ENCODE data around the gene ZNF41.
"Not testable (repeated sequence)": the region's sequence is repeated elsewhere in the genome, so short reads cannot be mapped to it uniquely, and the experiment has no call there.

The ZNF41 gene
- total RNA-seq, result 9.7 to 17.2 reads per million in 2 donors

DNA sequence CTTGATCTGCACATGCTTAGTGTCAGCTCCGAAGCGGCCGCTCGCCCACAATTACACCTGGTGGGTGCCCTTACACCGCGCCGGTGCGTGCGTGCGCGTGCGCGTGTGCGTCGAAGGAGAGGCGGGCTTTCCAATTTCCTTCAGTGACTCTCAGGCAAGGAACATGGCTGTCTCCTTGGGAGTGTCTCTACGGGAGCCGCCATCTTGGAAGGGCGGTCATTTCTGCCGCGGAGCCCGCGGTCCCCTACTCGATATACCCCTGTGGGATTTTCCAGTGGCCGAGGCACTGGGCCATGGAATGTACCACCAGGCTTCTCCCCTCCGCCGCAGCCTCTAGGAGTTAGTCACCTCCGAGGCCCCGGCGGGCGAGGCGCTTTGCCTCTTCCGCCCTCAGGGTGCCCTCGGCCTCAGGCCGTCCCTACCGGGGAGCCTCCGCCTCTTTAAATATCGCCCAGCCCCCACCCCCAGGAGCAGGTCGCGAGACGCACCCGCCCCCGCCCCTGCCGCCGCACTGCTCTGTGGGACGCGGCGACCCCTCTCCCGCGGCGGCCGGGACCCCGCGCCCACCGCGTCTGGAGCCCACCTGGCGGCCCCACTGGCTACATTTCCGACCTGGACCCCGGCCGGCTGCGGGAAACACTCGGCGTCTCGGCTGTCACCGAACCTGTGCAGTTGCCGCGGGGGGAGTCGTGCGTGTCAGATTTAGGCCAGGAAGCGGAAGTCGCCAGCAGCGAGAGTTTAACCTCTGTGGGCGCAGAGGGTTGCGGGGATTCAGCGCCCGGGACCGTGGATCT, at the start of gene ZNF41:
TSS of gene ZNF41 (minus strand) at position 711 of the 794 bp plus-strand sequence. CDS start 15,741 bp downstream, outside the sequence.
- peak; percentile 40 to 94 (median 72) for DNase-seq

DNA sequence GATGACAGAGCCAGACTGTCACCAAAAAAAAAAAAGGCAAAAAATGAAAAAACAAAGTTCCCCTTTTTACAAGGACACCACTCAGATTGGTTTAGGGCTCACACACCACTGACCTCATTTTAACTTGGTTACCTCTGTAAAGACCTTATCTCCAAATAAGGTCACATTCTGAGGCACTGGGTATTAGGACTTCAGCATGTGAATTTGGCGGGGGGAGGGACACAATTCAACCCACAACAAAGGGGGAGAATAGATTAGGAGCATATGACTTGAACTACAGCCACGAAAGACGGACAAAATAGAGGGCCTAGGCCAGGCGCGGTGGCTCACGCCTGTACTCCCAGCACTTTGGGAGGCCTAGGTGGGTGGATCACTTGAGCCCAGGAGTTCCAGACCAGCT, 47.0 kb upstream of the ZNF41 start:
- no peak for DNase-seq

GRCh38 chrX:47529548-47529947, 46.5 kb upstream of the ZNF41 start:
- DNase-seq, result no peak

DNA sequence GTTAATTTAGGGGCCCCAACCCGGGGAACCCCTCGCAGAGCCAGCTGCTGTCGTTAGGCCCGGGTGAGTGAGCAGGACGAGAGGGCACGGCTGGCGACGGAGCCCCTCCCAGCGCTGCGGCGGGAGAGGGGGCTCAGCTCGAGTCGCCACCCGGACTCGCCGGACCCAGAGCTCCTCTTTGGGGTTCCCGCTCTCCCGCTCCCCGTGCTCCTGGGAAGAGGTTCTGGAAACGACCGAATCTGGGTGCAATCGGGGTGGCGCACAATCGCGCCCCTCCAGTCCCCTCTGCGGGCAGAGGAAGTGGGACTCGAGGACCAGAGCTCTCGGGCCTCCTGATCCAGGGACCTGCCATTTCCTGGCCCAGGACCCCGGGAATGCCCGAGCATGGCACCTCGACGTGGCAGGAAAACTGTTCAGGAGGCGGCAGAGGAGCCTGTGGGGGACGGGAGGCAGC, 40.7 kb upstream of the ZNF41 start:
- DNase-seq, result no peak

DNA sequence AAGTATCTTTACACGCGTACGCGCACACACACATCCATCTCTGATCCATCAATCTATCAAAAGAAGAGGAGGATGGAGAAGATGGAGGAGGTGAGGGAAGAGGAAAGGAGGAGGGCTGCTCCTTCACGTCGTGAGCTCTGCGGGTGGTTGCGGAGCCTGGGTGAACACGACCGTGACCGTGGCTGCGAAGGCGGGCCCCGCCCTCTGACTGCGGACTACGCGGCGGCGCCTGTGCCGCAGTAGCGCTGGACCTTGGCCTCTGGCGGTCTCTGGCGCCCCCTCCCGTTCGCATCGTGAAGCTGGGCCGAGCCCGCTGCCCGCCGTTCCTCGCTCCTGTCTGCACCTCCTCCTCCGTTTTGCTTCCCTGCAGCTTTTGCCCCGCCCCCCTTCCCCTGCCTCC, 40.3 kb upstream of the ZNF41 start:
- peak; percentile 62 to 70 (median 65) for DNase-seq

- DNase-seq, result no peak
These were observed 35.1 kb upstream of the ZNF41 start for GRCh38 chrX:47518144-47518543.

- no peak for DNase-seq
These were observed 33.1 kb upstream of the ZNF41 start for GRCh38 chrX:47515941-47516665.

DNA sequence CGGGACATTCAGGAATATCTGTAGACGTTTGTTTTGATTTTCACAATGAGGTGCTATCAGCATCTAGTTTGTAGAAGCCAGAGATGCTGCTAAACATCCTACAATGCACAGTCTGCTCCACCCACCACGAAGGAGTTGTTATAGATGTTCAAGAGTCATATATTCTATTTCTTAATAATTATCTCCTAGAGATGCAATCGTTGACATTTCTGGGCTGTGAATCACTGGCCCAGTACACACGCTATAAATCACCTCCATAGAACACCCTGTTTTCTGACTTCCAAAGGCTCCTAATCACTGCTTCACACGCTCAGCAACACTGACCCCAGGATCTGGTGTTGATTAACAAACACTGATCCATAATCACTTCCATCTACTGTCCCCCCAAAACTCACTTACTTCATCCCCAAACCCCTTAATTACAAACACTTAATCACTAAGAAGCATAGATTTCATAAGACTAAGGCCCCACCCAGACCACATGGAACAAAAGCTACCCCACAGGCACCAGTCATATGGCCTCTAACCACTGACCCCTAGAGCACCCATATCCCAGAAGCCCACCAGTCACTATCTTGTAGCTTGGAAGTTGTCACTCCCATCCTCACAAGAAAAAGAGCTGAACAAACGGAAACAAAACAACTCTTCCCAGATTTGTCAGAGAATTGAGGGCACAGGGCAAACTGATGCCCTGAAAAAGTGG, 31.7 kb upstream of the ZNF41 start:
- no peak for DNase-seq

- peak in 1 of 5 experiments; percentile 15 for DNase-seq
These were observed 30.3 kb upstream of the ZNF41 start for GRCh38 chrX:47513034-47513965.

DNA sequence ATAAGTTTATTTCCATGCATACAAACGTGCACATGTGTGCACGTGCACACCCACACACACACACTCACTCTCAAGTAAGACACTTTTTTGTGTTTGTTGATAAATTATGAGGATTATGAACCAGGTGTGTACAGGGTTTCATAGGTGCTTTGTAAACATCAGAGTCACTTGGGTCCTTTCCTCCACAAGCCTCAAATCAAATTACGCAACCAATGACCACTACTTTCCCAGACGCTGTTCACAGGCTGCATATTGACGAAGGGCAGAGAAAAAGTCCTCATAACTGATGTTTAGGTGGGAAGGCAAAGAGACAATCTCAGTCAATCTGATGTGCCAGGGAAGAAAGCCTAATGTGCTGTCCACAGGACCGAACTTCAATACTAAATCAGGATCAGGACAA, 29.4 kb upstream of the ZNF41 start:
- not testable (repeated sequence) for DNase-seq

DNA sequence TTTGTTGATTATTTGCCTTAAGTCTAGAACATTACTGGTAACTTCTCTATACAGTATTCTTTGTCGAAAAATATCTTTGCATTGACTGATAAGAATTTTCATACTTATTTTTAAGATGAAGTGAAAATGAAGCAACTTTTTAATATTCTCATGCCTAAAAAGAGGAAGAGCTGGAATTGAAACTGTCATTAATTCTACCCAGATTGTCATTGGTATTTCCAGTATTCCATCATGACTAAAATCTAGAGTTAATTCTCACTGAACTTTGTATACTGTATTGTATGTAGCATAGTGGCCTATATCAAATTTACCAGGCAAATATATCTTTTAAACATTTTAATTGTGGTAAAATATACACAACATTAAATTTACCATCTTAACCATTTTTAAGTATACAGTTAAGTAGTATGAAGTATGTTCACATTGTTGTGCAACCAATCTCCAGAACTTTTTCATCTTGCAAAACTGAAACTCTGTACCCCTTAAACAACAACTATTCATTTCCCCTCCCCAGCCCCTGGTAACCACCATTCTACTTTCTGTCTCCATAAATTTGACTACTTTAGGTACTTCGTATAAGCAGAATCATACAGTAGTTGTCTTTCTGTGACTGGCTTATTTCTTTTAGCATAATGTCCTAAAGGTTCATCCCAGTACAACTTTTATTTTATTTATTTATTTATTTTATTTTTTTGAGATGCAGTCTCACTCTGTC, 24.3 kb upstream of the ZNF41 start:
- no peak for DNase-seq

GRCh38 chrX:47503151-47503550, 20.1 kb upstream of the ZNF41 start:
- no peak for DNase-seq

DNA sequence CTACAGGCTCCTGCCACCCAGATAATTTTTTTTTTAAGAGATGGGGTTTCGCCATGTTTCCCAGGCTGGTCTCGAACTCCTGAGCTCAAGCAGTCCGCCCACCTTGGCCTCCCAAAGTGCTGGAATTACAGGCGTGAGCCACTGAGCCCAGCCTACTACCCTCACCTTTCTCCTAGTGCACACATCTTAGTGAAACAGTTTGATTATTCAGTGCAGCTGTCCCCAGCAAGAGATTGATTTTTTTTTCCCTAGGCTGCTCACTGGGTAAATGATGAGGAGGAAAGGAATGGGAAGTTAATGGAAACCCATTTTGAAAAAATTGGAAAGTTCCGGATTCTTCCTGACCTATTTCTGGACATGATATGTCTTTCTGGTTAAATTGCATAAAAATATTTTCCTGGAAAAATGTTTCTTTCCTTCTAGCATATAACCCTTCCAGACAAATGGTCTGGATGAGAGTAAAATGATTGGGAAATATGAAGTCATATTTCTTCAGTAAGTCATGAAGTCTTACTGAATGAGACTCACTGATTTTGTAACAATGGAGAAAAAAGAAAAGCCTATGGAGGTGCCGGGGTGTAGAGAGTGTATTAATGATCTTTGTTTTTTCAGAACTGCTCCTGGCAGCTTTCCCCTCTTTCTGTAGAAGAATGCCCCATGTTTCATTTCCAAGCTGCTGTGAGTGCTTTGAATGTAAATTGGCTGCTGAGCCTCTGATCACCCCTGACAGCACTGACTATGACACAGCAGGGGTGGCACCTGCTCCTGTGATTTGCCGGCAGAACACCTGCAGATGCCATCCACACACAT, 19.5 kb upstream of the ZNF41 start:
- DNase-seq, result no peak

DNA sequence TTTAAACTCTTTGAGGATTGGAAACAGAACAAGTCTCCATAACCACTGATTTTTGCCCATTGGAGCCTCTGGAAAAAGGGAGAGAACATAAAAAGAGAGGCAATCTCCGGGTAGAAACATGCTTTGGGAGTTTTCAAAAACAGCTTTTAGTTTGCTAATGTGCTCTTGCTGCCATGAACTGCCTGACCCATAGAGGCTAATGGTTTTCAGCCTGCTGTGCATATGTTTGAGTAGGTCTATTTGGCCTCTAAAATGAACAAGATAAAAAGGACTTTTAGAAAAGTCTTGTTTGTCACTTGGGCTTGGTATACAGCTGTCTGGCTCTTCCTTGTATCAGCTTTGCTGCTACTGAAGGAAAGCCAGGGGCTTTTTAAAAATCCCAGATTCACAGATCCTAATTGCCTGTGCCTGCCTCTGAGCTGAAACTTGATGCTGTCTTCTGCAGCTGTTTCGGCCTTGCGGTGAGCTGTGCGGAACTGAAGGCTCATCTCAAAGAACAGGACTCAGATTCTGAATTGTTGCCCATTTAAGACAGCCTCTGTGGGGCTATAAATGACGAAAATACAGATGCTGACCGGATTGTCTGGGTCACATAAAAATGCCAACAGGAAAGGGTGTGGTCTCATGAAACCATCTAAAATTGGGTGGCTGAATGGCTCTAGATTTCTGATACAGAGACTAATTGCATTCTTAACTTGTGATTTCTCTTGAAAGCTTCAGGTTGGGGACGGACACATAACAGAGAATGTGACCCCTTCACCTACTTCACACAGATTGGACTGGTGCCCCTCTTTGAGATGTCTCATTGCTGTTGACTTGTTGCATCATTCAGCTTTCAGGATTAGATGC, 18.4 kb upstream of the ZNF41 start:
- no peak for DNase-seq

- no peak for DNase-seq
These were observed 17.5 kb upstream of the ZNF41 start for GRCh38 chrX:47500554-47500953.

GRCh38 chrX:47499293-47499692, 16.3 kb upstream of the ZNF41 start:
- no peak for DNase-seq

DNA sequence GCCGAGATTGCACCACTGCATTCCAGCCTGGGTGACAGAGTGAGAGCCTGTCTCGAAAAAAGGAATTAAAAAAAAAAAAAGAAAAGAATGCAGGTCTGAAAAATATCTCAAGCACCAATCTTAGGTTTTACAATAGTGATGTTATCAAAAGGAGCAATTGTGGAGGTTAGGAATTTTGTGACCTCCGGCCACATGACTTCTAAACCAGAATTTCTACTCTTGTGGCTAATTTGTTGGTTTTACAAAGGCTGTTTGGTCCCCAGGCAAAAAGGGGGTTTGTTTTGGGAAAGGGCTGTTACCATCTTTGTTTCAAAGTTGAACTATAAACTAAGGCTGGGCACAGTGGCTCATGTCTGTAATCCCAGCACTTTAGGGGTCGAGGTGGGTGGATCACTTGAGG, 15.4 kb upstream of the ZNF41 start:
- no peak for DNase-seq

DNA sequence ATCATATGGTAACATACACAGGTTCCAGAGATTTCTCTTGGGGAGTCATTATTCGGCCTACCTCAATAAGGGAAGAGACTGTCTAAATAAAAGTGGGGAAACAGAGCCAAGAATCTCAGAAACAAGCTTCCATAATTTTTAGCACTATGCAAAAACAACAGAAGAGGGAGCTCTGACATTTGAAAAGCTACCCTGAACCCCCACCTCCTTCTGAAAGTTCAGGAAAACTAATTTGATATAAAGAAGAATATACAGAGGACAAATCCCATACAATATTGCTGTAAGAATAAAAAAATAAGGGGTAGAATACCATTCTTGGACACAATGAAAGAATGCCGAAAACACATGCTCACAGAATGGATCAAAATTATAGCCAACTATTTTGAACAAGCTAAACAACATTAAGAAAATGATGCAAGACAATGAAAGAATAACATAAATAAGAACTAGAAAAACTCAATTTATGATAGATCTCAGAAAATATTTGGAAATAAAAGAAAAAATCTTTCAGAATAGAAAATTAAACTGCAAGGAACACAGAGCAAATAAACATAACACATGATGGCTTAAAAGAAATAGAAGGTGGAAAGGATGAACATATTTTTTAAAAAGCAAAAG, 14.4 kb upstream of the ZNF41 start:
- DNase-seq, result no peak

DNA sequence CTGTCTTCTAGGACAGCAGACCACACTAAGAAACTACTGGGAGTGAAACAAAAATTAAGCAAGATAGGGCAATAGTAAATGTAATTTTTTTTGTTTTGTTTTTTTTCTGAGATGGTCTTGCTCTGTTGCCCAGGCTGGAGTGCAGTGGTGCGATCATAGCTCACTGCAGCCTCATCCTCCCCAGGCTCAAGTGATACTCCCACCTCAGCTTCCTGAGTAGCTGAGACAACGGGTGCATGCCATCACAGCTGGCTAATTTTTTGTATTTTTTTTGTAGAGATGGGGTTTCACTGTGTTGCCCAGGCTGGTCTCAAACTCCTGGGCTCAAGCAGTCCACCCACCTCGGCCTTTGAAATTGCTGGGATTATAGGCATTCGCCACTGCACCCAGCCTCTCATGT, 9.1 kb upstream of the ZNF41 start:
- DNase-seq, result not testable (repeated sequence)

Data from T-helper 2 cell (primary cell).